Keratinocyte (primary cell): ENCODE results near the gene KRTAP10-7.

ENCODE experiments used
- EZH2 ChIP-seq: IDR thresholded peaks from one replicate; pipeline ENCODE4 v1.6.1; 2012; ENCODE audit warnings: inconsistent platforms, mild to moderate bottlenecking, low read length, moderate library complexity
- TF ChIP-seq, protein P1 (sequence below), 3 experiments: IDR thresholded peaks in 1 of 3; conservative IDR thresholded peaks in 1 of 3; optimal IDR thresholded peaks in 1 of 3; 2 replicates in 2 of 3; 3 replicates in 1 of 3; pipeline versions ENCODE3 to v1.5.1; 2011; ENCODE audit warnings: low read length in 3 of 3, mild to moderate bottlenecking in 3 of 3, moderate library complexity in 2 of 3, control low read depth in 1 of 3, inconsistent platforms in 1 of 3; ENCODE audit not compliant: insufficient read depth in 2 of 3; ENCODE audit errors: extremely low read depth in 1 of 3

GRCh38 chr21:44616591-44616926 is 16.2 kb downstream of the KRTAP10-7 start:
- TF ChIP-seq, protein P1, sequence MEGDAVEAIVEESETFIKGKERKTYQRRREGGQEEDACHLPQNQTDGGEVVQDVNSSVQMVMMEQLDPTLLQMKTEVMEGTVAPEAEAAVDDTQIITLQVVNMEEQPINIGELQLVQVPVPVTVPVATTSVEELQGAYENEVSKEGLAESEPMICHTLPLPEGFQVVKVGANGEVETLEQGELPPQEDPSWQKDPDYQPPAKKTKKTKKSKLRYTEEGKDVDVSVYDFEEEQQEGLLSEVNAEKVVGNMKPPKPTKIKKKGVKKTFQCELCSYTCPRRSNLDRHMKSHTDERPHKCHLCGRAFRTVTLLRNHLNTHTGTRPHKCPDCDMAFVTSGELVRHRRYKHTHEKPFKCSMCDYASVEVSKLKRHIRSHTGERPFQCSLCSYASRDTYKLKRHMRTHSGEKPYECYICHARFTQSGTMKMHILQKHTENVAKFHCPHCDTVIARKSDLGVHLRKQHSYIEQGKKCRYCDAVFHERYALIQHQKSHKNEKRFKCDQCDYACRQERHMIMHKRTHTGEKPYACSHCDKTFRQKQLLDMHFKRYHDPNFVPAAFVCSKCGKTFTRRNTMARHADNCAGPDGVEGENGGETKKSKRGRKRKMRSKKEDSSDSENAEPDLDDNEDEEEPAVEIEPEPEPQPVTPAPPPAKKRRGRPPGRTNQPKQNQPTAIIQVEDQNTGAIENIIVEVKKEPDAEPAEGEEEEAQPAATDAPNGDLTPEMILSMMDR (optimal IDR thresholded peaks at IDR 0.05 in 1 of 3, IDR thresholded peaks at IDR 0.05 in 1 of 3, conservative IDR thresholded peaks at IDR 0.05 in 1 of 3; ENCODE audit: extremely low read depth in 1 of 3, insufficient read depth in 2 of 3, low read length in 3 of 3): no peak
- no peak for TF ChIP-seq EZH2
